Peyer's patch (tissue), 4 donors: ENCODE data around the gene WDR55.

Source experiments
- POLR2A ChIP-seq, 2 donors: fragments of 450-650 bp; IDR thresholded peaks; one replicate each; pipeline ENCODE4 v1.5.1; 2017; ENCODE audit warnings: antibody characterized with exemption in 2 of 2, mild to moderate bottlenecking in 2 of 2, moderate library complexity in 2 of 2
- TF ChIP-seq, protein P1 (sequence below), 6 experiments: fragments of 450-650 bp in 4 of 6; fragments of 200-600 bp in 2 of 6; sonication (generic) in 1 of 6; IDR thresholded peaks; one replicate each; pipeline ENCODE4 v1.5.1; 2017 to 2019; ENCODE audit warnings: antibody characterized with exemption in 6 of 6, mild to moderate bottlenecking in 3 of 6, moderate library complexity in 1 of 6

- TF ChIP-seq, protein P1, sequence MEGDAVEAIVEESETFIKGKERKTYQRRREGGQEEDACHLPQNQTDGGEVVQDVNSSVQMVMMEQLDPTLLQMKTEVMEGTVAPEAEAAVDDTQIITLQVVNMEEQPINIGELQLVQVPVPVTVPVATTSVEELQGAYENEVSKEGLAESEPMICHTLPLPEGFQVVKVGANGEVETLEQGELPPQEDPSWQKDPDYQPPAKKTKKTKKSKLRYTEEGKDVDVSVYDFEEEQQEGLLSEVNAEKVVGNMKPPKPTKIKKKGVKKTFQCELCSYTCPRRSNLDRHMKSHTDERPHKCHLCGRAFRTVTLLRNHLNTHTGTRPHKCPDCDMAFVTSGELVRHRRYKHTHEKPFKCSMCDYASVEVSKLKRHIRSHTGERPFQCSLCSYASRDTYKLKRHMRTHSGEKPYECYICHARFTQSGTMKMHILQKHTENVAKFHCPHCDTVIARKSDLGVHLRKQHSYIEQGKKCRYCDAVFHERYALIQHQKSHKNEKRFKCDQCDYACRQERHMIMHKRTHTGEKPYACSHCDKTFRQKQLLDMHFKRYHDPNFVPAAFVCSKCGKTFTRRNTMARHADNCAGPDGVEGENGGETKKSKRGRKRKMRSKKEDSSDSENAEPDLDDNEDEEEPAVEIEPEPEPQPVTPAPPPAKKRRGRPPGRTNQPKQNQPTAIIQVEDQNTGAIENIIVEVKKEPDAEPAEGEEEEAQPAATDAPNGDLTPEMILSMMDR (IDR thresholded peaks at IDR 0.05), result no peak
- TF ChIP-seq POLR2A (IDR thresholded peaks at IDR 0.05), result no peak
These were observed 47.1 kb downstream of the WDR55 start for GRCh38 chr5:140711794-140712193.
